ENCODE results near the gene SGMS1. TPM values are rescaled to one million over a fixed set of nuclear protein-coding genes. Genes with fewer than 3 reads are reported as not detected.

Gene SGMS1
- polyA plus RNA-seq, 1 donor from 2014 or later = 8.0 TPM

- Histone ChIP-seq H3K4me2 (ENCODE audit: low read length) (no peak overlapping the region), H3F3A (ENCODE audit: insufficient read depth, low read length, poor library complexity, severe bottlenecking) (no peaks in the 10 kb centered on the region), H3K4me3 (ENCODE audit: low read length) (no peak overlapping the region), H3K9me2 (ENCODE audit: insufficient read depth, low read length) (no peaks in the 10 kb centered on the region), H3K9ac (ENCODE audit: low read length) (no peak overlapping the region), H3K36me3 (ENCODE audit: insufficient read depth, low read length) (no peaks in the 10 kb centered on the region), H3K27me3 (ENCODE audit: insufficient read depth, low read depth, low read length) (peaks cover 22% of the 10 kb centered on the region), H4K20me1 (ENCODE audit: insufficient read depth) (no peaks in the 10 kb centered on the region), H2AFZ (ENCODE audit: low read depth, low read length) (no peak overlapping the region), H3K9me3 (ENCODE audit: low read length) (no peaks in the 10 kb centered on the region), H3K79me2 (replicated peaks; ENCODE audit: insufficient read depth, low read length) (no peaks in the 10 kb centered on the region), H3K27ac (ENCODE audit: low read length) (no peak overlapping the region)
- TF ChIP-seq RAD21 (conservative IDR thresholded peaks at IDR 0.05) (no peak), EZH2 (IDR thresholded peaks at IDR 0.05; ENCODE audit: borderline replicate concordance, insufficient read depth, low read length, poor library complexity, severe bottlenecking) (no peak), CTCF (IDR thresholded peaks at IDR 0.05; ENCODE audit: poor library complexity, severe bottlenecking) (no peak), MXI1 (conservative IDR thresholded peaks at IDR 0.05; ENCODE audit: poor library complexity, severe bottlenecking) (no peak), POLR2AphosphoS5 (IDR thresholded peaks at IDR 0.05) (no peak), SMC3 (conservative IDR thresholded peaks at IDR 0.05; ENCODE audit: poor library complexity) (no peak), TAF1 (IDR thresholded peaks at IDR 0.05; ENCODE audit: low read depth) (no peak)
Observed at GRCh38 chr10:50416881-50417280, 206.9 kb downstream of the SGMS1 start.

GRCh38 chr10:50416181-50416824, 207.5 kb downstream of the SGMS1 start:
- Histone ChIP-seq H3K79me2 (replicated peaks; ENCODE audit: insufficient read depth, low read length) (no peaks in the 10 kb centered on the region), H3F3A (ENCODE audit: insufficient read depth, low read length, poor library complexity, severe bottlenecking) (no peaks in the 10 kb centered on the region), H3K9me3 (ENCODE audit: low read length) (no peaks in the 10 kb centered on the region), H3K9me2 (ENCODE audit: insufficient read depth, low read length) (no peaks in the 10 kb centered on the region), H3K27me3 (ENCODE audit: insufficient read depth, low read depth, low read length) (peaks cover 22% of the 10 kb centered on the region), H4K20me1 (ENCODE audit: insufficient read depth) (no peaks in the 10 kb centered on the region), H2AFZ (ENCODE audit: low read depth, low read length) (no peak overlapping the region), H3K9ac (ENCODE audit: low read length) (no peak overlapping the region), H3K36me3 (ENCODE audit: insufficient read depth, low read length) (no peaks in the 10 kb centered on the region), H3K4me3 (ENCODE audit: low read length) (no peak overlapping the region), H3K4me2 (ENCODE audit: low read length) (no peak overlapping the region), H3K27ac (ENCODE audit: low read length) (no peak overlapping the region)
- TF ChIP-seq SMC3 (conservative IDR thresholded peaks at IDR 0.05; ENCODE audit: poor library complexity) (no peak), EZH2 (IDR thresholded peaks at IDR 0.05; ENCODE audit: borderline replicate concordance, insufficient read depth, low read length, poor library complexity, severe bottlenecking) (no peak)

- Histone ChIP-seq H3K9me2 (ENCODE audit: insufficient read depth, low read length) (no peaks in the 10 kb centered on the region), H3K4me2 (ENCODE audit: low read length) (no peak overlapping the region), H3K9ac (ENCODE audit: low read length) (no peak overlapping the region), H4K20me1 (ENCODE audit: insufficient read depth) (no peaks in the 10 kb centered on the region), H3K27ac (ENCODE audit: low read length) (no peak overlapping the region), H3F3A (ENCODE audit: insufficient read depth, low read length, poor library complexity, severe bottlenecking) (no peaks in the 10 kb centered on the region), H3K27me3 (ENCODE audit: insufficient read depth, low read depth, low read length) (peaks cover 22% of the 10 kb centered on the region), H3K36me3 (ENCODE audit: insufficient read depth, low read length) (no peaks in the 10 kb centered on the region), H3K4me3 (ENCODE audit: low read length) (no peak overlapping the region), H2AFZ (ENCODE audit: low read depth, low read length) (no peak overlapping the region), H3K9me3 (ENCODE audit: low read length) (no peaks in the 10 kb centered on the region), H3K79me2 (replicated peaks; ENCODE audit: insufficient read depth, low read length) (no peaks in the 10 kb centered on the region)
- TF ChIP-seq TAF1 (IDR thresholded peaks at IDR 0.05; ENCODE audit: low read depth) = no peak
- no peak for TF ChIP-seq EP300 (conservative IDR thresholded peaks at IDR 0.05; ENCODE audit: poor library complexity, severe bottlenecking)
- TF ChIP-seq POLR2AphosphoS5 (IDR thresholded peaks at IDR 0.05) = no peak
- no peak for TF ChIP-seq CTCF (IDR thresholded peaks at IDR 0.05; ENCODE audit: poor library complexity, severe bottlenecking)
- no peak for TF ChIP-seq RAD21 (conservative IDR thresholded peaks at IDR 0.05)
- TF ChIP-seq MXI1 (conservative IDR thresholded peaks at IDR 0.05; ENCODE audit: poor library complexity, severe bottlenecking) = no peak
- TF ChIP-seq SMC3 (conservative IDR thresholded peaks at IDR 0.05; ENCODE audit: poor library complexity) = no peak
- no peak for TF ChIP-seq REST (IDR thresholded peaks at IDR 0.05; ENCODE audit: borderline replicate concordance)
- TF ChIP-seq EZH2 (IDR thresholded peaks at IDR 0.05; ENCODE audit: borderline replicate concordance, insufficient read depth, low read length, poor library complexity, severe bottlenecking) = no peak
Observed at GRCh38 chr10:50415292-50415691, 208.5 kb downstream of the SGMS1 start.

Data from neural cell (in vitro differentiated cells).